Liver (tissue), 9 donors: Measurements from ENCODE around the gene LRMDA. TPM values are rescaled to one million over a fixed set of nuclear protein-coding genes. Genes with fewer than 3 reads are reported as not detected.

Source experiments
- DNase-seq: peaks from one replicate; pipeline ENCODE4 v3.0.0-alpha.2; 2017; ENCODE audit warnings: low spot score
- H3K27ac ChIP-seq, 2 donors: one replicate each; pipeline ENCODE4 v1.7.0; 2013; ENCODE audit warnings: inconsistent platforms in 2 of 2, low read length in 2 of 2, control low read depth in 1 of 2, low read depth in 1 of 2, mild to moderate bottlenecking in 1 of 2
- H3K27me3 ChIP-seq, 4 donors: one replicate each; pipeline versions ENCODE4 v1.6.1 to v1.7.0; 2013; ENCODE audit warnings: low read length in 3 of 4, inconsistent platforms in 1 of 4, mild to moderate bottlenecking in 1 of 4, moderate library complexity in 1 of 4; ENCODE audit not compliant: control insufficient read depth in 4 of 4, insufficient read depth in 4 of 4
- H3K36me3 ChIP-seq, 4 donors: one replicate each; pipeline versions ENCODE4 v1.6.1 to v1.7.0; 2013; ENCODE audit warnings: low read length in 3 of 4, mild to moderate bottlenecking in 3 of 4, low read depth in 1 of 4, moderate library complexity in 1 of 4; ENCODE audit not compliant: control insufficient read depth in 4 of 4, insufficient read depth in 3 of 4
- H3K4me1 ChIP-seq, 4 donors: one replicate each; pipeline versions ENCODE4 v1.6.1 to v1.7.0; 2013; ENCODE audit warnings: low read length in 3 of 4, mild to moderate bottlenecking in 3 of 4, moderate library complexity in 1 of 4; ENCODE audit not compliant: control insufficient read depth in 4 of 4, insufficient read depth in 4 of 4
- H3K4me3 ChIP-seq, 3 donors: one replicate each; pipeline versions ENCODE4 v1.6.1 to v1.7.0; 2013; ENCODE audit warnings: low read length in 3 of 3, control low read depth in 1 of 3, low read depth in 1 of 3, mild to moderate bottlenecking in 1 of 3
- H3K9ac ChIP-seq, 2 donors: one replicate each; pipeline ENCODE4 v1.7.0; 2013; ENCODE audit warnings: low read length in 2 of 2, mild to moderate bottlenecking in 2 of 2, moderate library complexity in 2 of 2, control low read depth in 1 of 2, low read depth in 1 of 2
- H3K9me3 ChIP-seq, 4 donors: one replicate each; pipeline versions ENCODE4 v1.6.1 to v1.7.0; 2013; ENCODE audit warnings: low read length in 3 of 4; ENCODE audit not compliant: control insufficient read depth in 4 of 4
- EGR1 ChIP-seq, 2 donors: IDR thresholded peaks; 2 replicates each; pipeline ENCODE4 v1.6.1; 2016 to 2018; ENCODE audit warnings: antibody characterized with exemption in 2 of 2, low read depth in 2 of 2
- FOXA1 ChIP-seq: IDR thresholded peaks from 2 replicates; pipeline ENCODE4 v1.6.1; 2016; ENCODE audit warnings: antibody characterized with exemption
- FOXA2 ChIP-seq: IDR thresholded peaks from 2 replicates; pipeline ENCODE4 v1.6.1; 2016; ENCODE audit warnings: antibody characterized with exemption
- GABPA ChIP-seq, 2 donors: IDR thresholded peaks in 1 of 2; conservative IDR thresholded peaks in 1 of 2; 2 replicates each; pipeline ENCODE4 v1.6.1; 2016; ENCODE audit warnings: antibody characterized with exemption in 2 of 2, mild to moderate bottlenecking in 1 of 2, moderate library complexity in 1 of 2
- HNF4A ChIP-seq, 2 donors: conservative IDR thresholded peaks; 2 replicates each; pipeline ENCODE4 v1.6.1; 2016; ENCODE audit warnings: antibody characterized with exemption in 2 of 2, mild to moderate bottlenecking in 2 of 2
- HNF4G ChIP-seq: IDR thresholded peaks from 2 replicates; pipeline ENCODE4 v1.6.1; 2016; ENCODE audit warnings: antibody characterized with exemption
- JUND ChIP-seq, 2 donors: IDR thresholded peaks; 2 replicates each; pipeline ENCODE4 v1.6.1; 2016; ENCODE audit warnings: antibody characterized with exemption in 2 of 2
- MAX ChIP-seq: IDR thresholded peaks from 2 replicates; pipeline ENCODE4 v1.6.1; 2016; ENCODE audit warnings: antibody characterized with exemption
- NR2F2 ChIP-seq: IDR thresholded peaks from 2 replicates; pipeline ENCODE4 v1.6.1; 2016; ENCODE audit warnings: antibody characterized with exemption
- RAD21 ChIP-seq, 2 donors: IDR thresholded peaks; 2 replicates each; pipeline ENCODE4 v1.6.1; 2016; ENCODE audit warnings: antibody characterized with exemption in 2 of 2, mild to moderate bottlenecking in 2 of 2
- REST ChIP-seq: IDR thresholded peaks from 2 replicates; pipeline ENCODE4 v1.6.1; 2016; ENCODE audit warnings: antibody characterized with exemption, mild to moderate bottlenecking
- RXRA ChIP-seq, 2 donors: IDR thresholded peaks; 2 replicates each; pipeline ENCODE4 v1.6.1; 2017 to 2018; ENCODE audit warnings: antibody characterized with exemption in 2 of 2, mild to moderate bottlenecking in 1 of 2
- SP1 ChIP-seq: IDR thresholded peaks from 2 replicates; pipeline ENCODE4 v1.6.1; 2018; ENCODE audit warnings: antibody characterized with exemption, mild to moderate bottlenecking
- TAF1 ChIP-seq: conservative IDR thresholded peaks from 2 replicates; pipeline ENCODE4 v1.6.1; 2016; ENCODE audit warnings: antibody characterized with exemption, mild to moderate bottlenecking
- YY1 ChIP-seq: IDR thresholded peaks from 2 replicates; pipeline ENCODE4 v1.6.1; 2016; ENCODE audit warnings: antibody characterized with exemption, mild to moderate bottlenecking
- ZBTB33 ChIP-seq: IDR thresholded peaks from 2 replicates; pipeline ENCODE4 v1.6.1; 2016; ENCODE audit warnings: antibody characterized with exemption
- WGBS: extraction: QIAGEN DNeasy Blood & Tissue Kit; methylation state at CpG from one replicate; pipeline ENCODE4 v1.1.7; 2013; 5-methylcytosine and 5-hydroxymethylcytosine counted together
- polyA plus RNA-seq, 2 donors: library from polyadenylated mRNA; stranded (reverse) in 1 of 2; unstranded in 1 of 2; fragments of 200-250 nt in 1 of 2; fragments of >200 nt in 1 of 2; fragmentation: Nextera tagmentation in 1 of 2; extraction: Ambion mirVana in 1 of 2; gene quantifications; one replicate each; pipeline versions ENCODE4 v1.2.1 to v1.2.3, GENCODE V29; 2013 to 2015
- total RNA-seq, 2 donors: library from RNA; depleted of rRNA; stranded (reverse); fragments of >200 nt; gene quantifications; one replicate each; pipeline ENCODE4 v1.2.3, GENCODE V29; 2014
- TF ChIP-seq, protein P1 (sequence below): fragments of 150-350 bp; IDR thresholded peaks from 2 replicates; pipeline ENCODE4 v1.5.1; 2017; ENCODE audit warnings: improper control_type of control experiment, low read depth, low read length; ENCODE audit not compliant: missing input control
- TF ChIP-seq, protein P2 (sequence below): IDR thresholded peaks from 2 replicates; pipeline ENCODE4 v1.6.1; 2016; ENCODE audit warnings: antibody characterized with exemption
- donor health status: healthy.
- donor health status: healthy.
- donor health status: healthy.
- donor health status: healthy.
- donor health status: healthy.

Gene LRMDA
- total and polyA plus RNA-seq, 4 donors: 7.9 to 15.8 (median 11.3) TPM

DNA sequence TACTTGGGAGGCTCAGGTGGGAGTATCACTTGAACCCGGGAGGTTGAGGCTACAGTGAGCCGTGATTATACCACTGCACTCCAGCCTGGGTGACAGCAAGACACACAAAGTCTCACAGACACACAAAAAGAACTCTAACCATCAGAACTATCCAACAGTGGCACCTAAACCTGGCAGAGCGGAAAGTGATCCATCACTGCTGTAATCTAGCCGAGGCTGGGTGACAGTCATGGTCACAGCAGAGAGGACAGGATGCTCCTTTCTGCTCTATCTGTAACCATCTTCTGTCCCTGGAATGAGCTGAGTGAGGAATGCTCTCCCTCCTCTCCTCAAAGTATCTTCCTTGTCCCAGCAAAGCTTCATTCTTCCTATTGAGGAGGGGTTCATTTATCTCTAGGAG lies 656.6 kb downstream of the LRMDA start:
- Histone ChIP-seq H3K4me3 (no peak overlapping the region), H3K27me3 (no peaks in the 10 kb centered on the region), H3K4me1 (peaks cover 0 to 17% (median 9%) of the 10 kb centered on the region in 4 donors), H3K27ac (no peak overlapping the region), H3K36me3 (no peaks in the 10 kb centered on the region), H3K9me3 (no peaks in the 10 kb centered on the region), H3K9ac (no peak overlapping the region)
- DNase-seq: no peak
- WGBS: 95% methylated on average over 4 of the region's 4 CpGs
- no peak for TF ChIP-seq HNF4A (conservative IDR thresholded peaks at IDR 0.05)
- TF ChIP-seq GABPA (IDR thresholded peaks at IDR 0.05 in 1 of 2, conservative IDR thresholded peaks at IDR 0.05 in 1 of 2): no peak
- TF ChIP-seq JUND (IDR thresholded peaks at IDR 0.05): no peak
- TF ChIP-seq ZBTB33: no peak
- TF ChIP-seq NR2F2: no peak
- TF ChIP-seq HNF4G: no peak
- no peak for TF ChIP-seq FOXA1
- TF ChIP-seq TAF1: no peak
- TF ChIP-seq, protein P1, sequence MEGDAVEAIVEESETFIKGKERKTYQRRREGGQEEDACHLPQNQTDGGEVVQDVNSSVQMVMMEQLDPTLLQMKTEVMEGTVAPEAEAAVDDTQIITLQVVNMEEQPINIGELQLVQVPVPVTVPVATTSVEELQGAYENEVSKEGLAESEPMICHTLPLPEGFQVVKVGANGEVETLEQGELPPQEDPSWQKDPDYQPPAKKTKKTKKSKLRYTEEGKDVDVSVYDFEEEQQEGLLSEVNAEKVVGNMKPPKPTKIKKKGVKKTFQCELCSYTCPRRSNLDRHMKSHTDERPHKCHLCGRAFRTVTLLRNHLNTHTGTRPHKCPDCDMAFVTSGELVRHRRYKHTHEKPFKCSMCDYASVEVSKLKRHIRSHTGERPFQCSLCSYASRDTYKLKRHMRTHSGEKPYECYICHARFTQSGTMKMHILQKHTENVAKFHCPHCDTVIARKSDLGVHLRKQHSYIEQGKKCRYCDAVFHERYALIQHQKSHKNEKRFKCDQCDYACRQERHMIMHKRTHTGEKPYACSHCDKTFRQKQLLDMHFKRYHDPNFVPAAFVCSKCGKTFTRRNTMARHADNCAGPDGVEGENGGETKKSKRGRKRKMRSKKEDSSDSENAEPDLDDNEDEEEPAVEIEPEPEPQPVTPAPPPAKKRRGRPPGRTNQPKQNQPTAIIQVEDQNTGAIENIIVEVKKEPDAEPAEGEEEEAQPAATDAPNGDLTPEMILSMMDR: no peak
- TF ChIP-seq SP1: no peak
- no peak for TF ChIP-seq RAD21 (IDR thresholded peaks at IDR 0.05)
- TF ChIP-seq RXRA (IDR thresholded peaks at IDR 0.05): no peak
- TF ChIP-seq MAX: no peak
- no peak for TF ChIP-seq EGR1 (IDR thresholded peaks at IDR 0.05; ENCODE audit: low read depth in 2 of 2)
- no peak for TF ChIP-seq FOXA2
- TF ChIP-seq YY1: no peak
- TF ChIP-seq, protein P2, sequence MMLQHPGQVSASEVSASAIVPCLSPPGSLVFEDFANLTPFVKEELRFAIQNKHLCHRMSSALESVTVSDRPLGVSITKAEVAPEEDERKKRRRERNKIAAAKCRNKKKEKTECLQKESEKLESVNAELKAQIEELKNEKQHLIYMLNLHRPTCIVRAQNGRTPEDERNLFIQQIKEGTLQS: no peak
- TF ChIP-seq REST: no peak
